Peyer's patch (tissue), 4 donors: Measurements from ENCODE around the gene LRRC73. TPM values are rescaled to one million over a fixed set of nuclear protein-coding genes. Genes with fewer than 3 reads are reported as not detected.

Experiments used
- DNase-seq, 3 donors: peaks; one replicate each; pipeline ENCODE4 v3.0.0-alpha.2; 2017 to 2019
- H3K27ac ChIP-seq, 4 donors: fragments of 200-600 bp; sonication (generic); one replicate each; pipeline ENCODE4 v1.5.1; 2016 to 2019
- H3K27me3 ChIP-seq, 2 donors: fragments of 200-600 bp; sonication (generic); one replicate each; pipeline ENCODE4 v1.5.1; 2019
- H3K36me3 ChIP-seq, 3 donors: fragments of 200-600 bp; sonication (generic); one replicate each; pipeline ENCODE4 v1.5.1; 2016 to 2019
- H3K4me1 ChIP-seq, 4 donors: fragments of 200-600 bp; sonication (generic); one replicate each; pipeline ENCODE4 v1.5.1; 2016 to 2019
- H3K4me3 ChIP-seq, 4 donors: fragments of 200-600 bp; sonication (generic); 1 replicate in 3 of 4; 2 replicates in 1 of 4; pipeline ENCODE4 v1.5.1; 2016 to 2019; ENCODE audit warnings: mild to moderate bottlenecking in 1 of 4
- H3K9me3 ChIP-seq, 4 donors: fragments of 200-600 bp; sonication (generic); one replicate each; pipeline ENCODE4 v1.5.1; 2016 to 2019; ENCODE audit warnings: mild to moderate bottlenecking in 1 of 4
- POLR2A ChIP-seq, 2 donors: fragments of 450-650 bp; IDR thresholded peaks; one replicate each; pipeline ENCODE4 v1.5.1; 2017; ENCODE audit warnings: antibody characterized with exemption in 2 of 2, mild to moderate bottlenecking in 2 of 2, moderate library complexity in 2 of 2
- total RNA-seq, 4 donors: library from RNA; depleted of rRNA; stranded (reverse); fragments of >200 nt; gene quantifications; one replicate each; pipeline ENCODE4 v1.1.0, GENCODE V29; 2016
- TF ChIP-seq, protein P1 (sequence below), 6 experiments: fragments of 450-650 bp in 4 of 6; fragments of 200-600 bp in 2 of 6; sonication (generic) in 1 of 6; IDR thresholded peaks; one replicate each; pipeline ENCODE4 v1.5.1; 2017 to 2019; ENCODE audit warnings: antibody characterized with exemption in 6 of 6, mild to moderate bottlenecking in 3 of 6, moderate library complexity in 1 of 6

Gene LRRC73
- total RNA-seq, 4 donors from 2014 or later, result 3.3 TPM; not detected in 3

DNA sequence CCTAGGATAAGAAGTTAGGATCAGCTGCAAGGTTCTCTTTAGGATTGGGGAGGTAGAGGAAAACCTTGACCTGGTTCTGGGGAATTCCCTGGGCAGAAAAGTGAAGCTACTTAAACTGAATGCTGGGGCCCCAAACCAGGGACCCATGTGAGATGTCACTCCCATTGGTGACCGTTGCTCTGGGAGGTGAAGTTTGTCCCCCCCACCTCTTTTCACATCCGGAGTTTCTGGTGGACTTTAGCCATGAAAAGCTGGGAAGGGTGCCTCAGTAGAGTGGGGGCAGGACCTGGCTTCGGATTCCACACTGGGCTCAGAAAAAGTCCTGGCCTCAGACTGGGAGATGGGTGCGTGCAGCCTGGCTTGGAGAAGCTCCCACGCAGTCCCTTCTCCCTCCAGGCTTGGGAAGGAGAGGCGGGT is 19.6 kb downstream of the LRRC73 start:
- no peaks in the 10 kb centered on the region for H3K27me3 ChIP-seq
- H3K36me3 ChIP-seq, result peaks cover 0 to 5% (median 0%) of the 10 kb centered on the region in 3 donors
- peaks cover 0 to 19% (median 7%) of the 10 kb centered on the region in 4 donors for H3K4me1 ChIP-seq
- H3K27ac ChIP-seq, result no peak overlapping the region
- no peak for DNase-seq
- no peak overlapping the region for H3K4me3 ChIP-seq
- H3K9me3 ChIP-seq, result no peaks in the 10 kb centered on the region
- TF ChIP-seq, protein P1, sequence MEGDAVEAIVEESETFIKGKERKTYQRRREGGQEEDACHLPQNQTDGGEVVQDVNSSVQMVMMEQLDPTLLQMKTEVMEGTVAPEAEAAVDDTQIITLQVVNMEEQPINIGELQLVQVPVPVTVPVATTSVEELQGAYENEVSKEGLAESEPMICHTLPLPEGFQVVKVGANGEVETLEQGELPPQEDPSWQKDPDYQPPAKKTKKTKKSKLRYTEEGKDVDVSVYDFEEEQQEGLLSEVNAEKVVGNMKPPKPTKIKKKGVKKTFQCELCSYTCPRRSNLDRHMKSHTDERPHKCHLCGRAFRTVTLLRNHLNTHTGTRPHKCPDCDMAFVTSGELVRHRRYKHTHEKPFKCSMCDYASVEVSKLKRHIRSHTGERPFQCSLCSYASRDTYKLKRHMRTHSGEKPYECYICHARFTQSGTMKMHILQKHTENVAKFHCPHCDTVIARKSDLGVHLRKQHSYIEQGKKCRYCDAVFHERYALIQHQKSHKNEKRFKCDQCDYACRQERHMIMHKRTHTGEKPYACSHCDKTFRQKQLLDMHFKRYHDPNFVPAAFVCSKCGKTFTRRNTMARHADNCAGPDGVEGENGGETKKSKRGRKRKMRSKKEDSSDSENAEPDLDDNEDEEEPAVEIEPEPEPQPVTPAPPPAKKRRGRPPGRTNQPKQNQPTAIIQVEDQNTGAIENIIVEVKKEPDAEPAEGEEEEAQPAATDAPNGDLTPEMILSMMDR (IDR thresholded peaks at IDR 0.05), result no peak
- TF ChIP-seq POLR2A (IDR thresholded peaks at IDR 0.05), result no peak

DNA sequence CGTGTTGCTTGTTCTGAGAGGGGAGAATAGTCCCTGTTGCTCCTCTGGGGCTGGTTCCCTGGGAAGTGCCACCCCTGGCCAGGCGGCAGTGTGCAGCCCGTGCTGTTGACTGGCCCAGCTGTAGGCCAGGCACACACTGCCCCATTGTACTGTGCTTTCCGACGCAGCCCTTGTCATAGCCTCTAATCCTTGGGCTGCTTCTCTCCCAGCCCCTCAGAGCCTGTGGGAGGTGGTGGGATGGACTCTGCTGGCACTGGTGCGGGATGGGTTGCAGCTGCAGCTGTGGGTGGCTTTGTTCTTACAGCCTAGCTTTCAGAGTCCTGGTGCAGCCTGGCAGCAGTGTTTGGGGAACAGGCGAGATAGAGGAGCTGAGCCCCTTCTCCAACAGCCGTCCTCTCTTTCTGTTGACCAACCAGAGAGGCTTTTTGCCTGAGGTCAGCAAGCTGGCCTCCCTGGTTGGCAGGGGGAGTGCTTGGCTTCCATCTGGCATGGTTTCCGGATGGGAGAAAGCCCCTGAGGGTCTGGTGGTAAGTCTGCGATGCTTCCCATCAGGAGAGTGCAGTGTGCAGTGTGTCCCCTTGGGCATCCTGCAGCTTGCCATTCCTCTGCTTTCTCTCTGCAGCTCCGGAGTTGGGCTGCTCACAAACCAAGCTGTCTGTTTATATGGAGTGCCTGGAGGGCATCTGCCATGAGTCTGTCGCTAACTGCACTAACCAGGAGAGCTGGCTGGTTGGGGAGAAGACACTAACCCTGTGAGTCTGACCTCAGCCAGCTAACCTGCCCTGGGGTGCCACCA is 20.7 kb downstream of the LRRC73 start:
- TF ChIP-seq, protein P1 (IDR thresholded peaks at IDR 0.05), result no peak
- no peak for TF ChIP-seq POLR2A (IDR thresholded peaks at IDR 0.05)
- H3K4me1 ChIP-seq, result peaks cover 0 to 14% (median 2%) of the 10 kb centered on the region in 4 donors
- no peak overlapping the region for H3K27ac ChIP-seq
- H3K27me3 ChIP-seq, result no peaks in the 10 kb centered on the region
- H3K4me3 ChIP-seq, result no peak overlapping the region
- H3K36me3 ChIP-seq, result peaks cover 0 to 5% (median 0%) of the 10 kb centered on the region in 3 donors
- no peaks in the 10 kb centered on the region for H3K9me3 ChIP-seq
- DNase-seq, result no peak

DNA sequence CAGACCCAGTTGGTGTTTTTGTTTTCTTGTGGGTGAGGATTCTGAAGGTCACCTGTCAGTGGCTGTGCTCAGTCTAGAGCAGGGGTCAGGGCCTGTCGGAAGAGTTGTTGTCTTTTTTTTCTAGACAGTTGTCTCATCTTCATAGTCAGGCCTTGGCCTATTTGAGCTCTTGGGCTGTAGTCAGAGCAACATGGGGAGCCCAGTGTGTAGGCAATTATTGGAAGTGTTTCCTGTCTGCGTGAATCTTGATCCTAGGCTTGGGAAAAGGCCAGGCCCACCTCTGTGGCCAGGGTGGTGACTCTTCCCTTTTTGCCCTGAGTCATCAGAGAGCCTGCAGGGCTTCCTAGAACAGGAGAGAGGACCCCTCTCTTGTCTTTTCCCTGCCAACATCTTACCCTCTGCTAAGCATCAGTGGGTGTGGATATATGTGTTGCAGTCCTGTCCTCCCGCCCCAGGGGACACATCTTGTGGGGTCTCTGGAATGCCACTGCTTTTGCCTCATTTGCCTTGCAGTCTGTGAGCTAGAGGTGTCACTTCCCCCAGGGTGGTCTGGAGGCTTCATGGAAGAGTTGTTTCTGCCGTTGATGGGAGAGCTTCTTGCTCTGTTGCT is 21.4 kb downstream of the LRRC73 start:
- Histone ChIP-seq H3K4me1 (peaks cover 0 to 14% (median 0%) of the 10 kb centered on the region in 4 donors), H3K36me3 (peaks cover 0 to 5% (median 0%) of the 10 kb centered on the region in 3 donors), H3K9me3 (no peaks in the 10 kb centered on the region), H3K27ac (no peak overlapping the region), H3K4me3 (no peak overlapping the region), H3K27me3 (no peaks in the 10 kb centered on the region)
- TF ChIP-seq, protein P1 (IDR thresholded peaks at IDR 0.05), result no peak
- TF ChIP-seq POLR2A (IDR thresholded peaks at IDR 0.05), result no peak
- DNase-seq, result no peak

DNA sequence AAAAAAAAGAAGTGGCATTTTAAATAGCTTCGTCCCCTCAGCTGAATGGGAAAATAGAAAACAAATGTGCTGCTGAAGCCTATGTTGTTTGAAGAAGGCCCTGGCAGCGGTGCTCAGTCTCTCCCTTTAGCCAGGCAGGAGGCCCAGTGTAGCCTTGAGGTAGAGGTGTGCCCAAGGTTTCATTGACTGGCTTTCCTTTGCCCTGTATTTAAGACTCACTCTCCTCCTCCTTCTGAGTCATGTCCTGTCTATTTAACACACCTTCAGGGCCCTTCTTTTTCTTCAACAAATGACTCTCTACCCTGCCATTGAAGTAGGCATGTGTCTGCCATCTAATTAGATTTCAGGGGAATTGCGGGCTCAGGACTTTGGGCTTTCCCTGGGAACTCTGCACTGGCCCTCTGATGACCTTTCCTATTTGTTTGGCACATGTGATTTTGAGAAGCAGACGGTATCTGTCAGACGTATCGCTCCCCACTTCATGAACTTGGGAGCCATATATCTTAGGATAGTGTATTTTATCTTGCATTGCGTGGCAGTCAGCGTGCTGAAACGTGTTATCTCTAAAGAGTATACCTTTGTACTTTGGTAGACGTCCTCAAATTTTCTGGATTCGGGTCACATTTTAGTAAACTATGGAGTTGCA is 28.4 kb downstream of the LRRC73 start:
- TF ChIP-seq, protein P1 (IDR thresholded peaks at IDR 0.05), result no peak
- no peak for TF ChIP-seq POLR2A (IDR thresholded peaks at IDR 0.05)
- peaks cover 6 to 18% (median 7%) of the 10 kb centered on the region in 4 donors for H3K4me1 ChIP-seq
- no peak for DNase-seq
- H3K36me3 ChIP-seq, result peaks cover 0 to under 1% (median 0%) of the 10 kb centered on the region in 3 donors
- H3K4me3 ChIP-seq, result no peak overlapping the region
- no peaks in the 10 kb centered on the region for H3K9me3 ChIP-seq
- no peaks in the 10 kb centered on the region for H3K27me3 ChIP-seq
- no peak overlapping the region for H3K27ac ChIP-seq

DNA sequence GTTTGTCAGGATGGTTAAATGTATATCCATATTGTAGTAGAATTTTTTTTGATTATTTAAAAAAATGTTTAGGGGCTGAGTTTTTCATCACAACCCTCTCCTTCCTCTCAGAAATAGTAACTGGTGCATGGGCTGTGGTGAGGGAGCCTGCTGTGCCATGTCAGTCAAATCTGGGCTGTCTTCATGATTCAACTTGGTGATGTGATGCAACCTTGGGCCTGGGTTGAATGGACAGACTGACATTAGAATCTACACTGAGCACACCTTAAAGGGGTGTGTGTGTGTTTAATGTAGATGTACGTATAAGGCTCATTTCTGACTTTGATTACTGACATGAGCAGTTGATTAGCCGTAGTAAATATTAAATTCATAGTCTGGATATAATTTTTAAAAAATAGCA is 29.1 kb downstream of the LRRC73 start:
- Histone ChIP-seq H3K9me3 (no peaks in the 10 kb centered on the region), H3K4me3 (no peak overlapping the region), H3K36me3 (no peaks in the 10 kb centered on the region), H3K4me1 (peaks cover 6 to 18% (median 7%) of the 10 kb centered on the region in 4 donors), H3K27me3 (no peaks in the 10 kb centered on the region), H3K27ac (no peak overlapping the region)
- TF ChIP-seq, protein P1 (IDR thresholded peaks at IDR 0.05), result no peak
- no peak for TF ChIP-seq POLR2A (IDR thresholded peaks at IDR 0.05)
- no peak for DNase-seq
